GM19438 (cell line): ENCODE results near the gene KRTAP10-10.
"Not testable (repeated sequence)": the region's sequence is repeated elsewhere in the genome, so short reads cannot be mapped to it uniquely, and the experiment has no call there.

Experiments used
- ATAC-seq: cut with Tn5 transposase; IDR thresholded peaks from one replicate; pipeline ENCODE4 v1.9.1; 2021; ENCODE audit warnings: low read depth; ENCODE audit not compliant: unreplicated experiment

Gene KRTAP10-10

DNA sequence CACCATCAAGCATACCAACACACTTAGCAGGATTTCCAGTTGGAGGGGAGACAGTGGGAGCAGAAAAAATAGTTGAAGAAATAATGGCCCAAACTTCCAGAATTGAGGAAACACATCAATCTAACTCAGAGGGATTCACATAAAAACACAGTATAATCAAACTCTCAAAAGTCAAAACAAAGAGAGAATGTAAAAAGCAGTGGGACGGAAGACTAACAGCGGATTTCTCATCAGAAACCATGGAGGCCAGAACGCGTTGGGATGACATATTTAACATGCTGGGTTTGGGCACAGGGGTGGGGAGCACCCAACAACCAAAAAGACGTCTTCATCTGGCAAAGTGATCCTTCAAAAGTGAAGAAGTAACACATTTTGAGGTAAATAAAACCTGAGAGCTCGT lies 17.3 kb upstream of the KRTAP10-10 start:
- no peak for ATAC-seq

DNA sequence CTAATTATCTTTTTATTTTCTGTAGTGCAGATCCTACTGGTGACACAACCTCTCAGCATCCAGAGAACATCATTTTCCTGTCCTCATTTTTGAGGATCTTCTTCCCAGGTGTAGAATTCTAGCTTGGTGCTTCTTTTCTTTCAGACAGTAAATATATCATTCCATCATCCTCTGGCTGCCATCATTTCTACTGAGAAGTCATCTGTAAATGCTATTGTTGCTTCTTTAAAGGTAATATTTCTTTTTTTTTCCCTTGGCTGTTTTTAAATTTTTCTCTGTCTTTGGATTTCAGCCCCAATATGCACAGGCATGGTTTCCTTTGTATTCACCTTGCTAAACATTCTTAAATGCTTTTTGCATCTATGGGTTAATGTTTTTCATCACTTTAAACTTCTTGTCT lies 13.6 kb upstream of the KRTAP10-10 start:
- no peak for ATAC-seq

DNA sequence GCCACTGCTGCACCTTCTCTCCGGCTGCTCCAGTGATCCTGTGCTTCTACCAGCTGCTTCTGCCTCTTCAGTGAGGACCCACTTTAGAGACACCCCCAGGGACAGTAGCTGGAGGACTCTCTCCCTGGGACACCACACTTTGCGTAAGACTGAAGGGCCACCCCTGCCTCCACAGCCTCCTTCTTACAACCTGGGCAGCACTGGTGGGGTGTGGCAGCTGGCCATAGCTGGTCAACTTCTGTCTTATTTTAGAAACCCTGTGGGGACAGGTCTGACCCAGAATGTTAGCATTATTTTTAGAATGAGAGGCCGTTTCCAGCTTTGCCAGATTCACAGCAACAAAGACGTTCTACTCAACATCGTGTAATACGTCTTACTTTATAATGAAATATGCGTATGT lies 11.4 kb upstream of the KRTAP10-10 start:
- no peak for ATAC-seq

DNA sequence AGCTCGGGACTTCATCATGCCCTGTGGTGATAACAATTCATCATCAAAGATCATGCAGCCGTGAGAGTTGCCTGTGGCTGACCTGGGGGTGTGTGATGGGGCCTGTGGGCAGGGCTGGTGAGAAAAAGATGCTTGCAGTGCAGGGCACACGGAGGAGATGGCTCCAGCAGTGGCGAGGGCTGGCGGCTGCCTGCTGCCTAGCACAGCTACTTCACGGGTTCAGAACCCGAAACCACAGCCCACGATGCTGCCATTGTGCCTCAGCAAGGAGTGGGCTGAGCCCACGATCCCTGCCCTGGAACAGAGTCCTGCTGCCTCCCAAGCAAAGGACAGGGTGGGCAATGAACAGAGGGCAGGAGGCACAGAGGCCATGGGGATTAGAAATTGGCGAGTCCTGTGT lies 10.9 kb upstream of the KRTAP10-10 start:
- ATAC-seq, result no peak

DNA sequence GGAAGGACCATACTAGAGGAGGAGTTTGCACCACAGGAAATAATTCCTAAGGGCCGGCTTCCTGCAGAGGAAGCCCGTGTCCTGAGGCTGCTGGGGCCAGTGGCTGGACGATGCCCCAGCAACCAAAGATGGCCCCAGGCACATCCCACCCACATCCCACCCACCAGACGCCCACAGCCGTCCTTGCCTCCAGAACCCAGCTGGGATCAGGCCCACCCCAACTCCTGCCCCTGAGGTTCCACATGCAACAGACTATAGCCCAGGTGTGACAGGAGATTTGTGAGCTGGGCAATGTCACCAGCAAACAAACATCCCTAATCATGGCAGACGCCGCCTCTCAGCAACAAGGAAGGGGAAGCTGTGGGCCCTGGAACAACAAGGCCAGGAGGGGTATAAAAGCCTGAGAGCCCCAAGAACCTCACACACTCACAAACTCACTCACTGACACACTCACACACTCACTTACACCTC lies 10.4 kb upstream of the KRTAP10-10 start, which contains the start of gene KRTAP10-9:
TSS of gene KRTAP10-9 (plus strand) at position 421 of the 471 bp plus-strand sequence. CDS start 79 bp downstream, outside the sequence.
- no peak for ATAC-seq

DNA sequence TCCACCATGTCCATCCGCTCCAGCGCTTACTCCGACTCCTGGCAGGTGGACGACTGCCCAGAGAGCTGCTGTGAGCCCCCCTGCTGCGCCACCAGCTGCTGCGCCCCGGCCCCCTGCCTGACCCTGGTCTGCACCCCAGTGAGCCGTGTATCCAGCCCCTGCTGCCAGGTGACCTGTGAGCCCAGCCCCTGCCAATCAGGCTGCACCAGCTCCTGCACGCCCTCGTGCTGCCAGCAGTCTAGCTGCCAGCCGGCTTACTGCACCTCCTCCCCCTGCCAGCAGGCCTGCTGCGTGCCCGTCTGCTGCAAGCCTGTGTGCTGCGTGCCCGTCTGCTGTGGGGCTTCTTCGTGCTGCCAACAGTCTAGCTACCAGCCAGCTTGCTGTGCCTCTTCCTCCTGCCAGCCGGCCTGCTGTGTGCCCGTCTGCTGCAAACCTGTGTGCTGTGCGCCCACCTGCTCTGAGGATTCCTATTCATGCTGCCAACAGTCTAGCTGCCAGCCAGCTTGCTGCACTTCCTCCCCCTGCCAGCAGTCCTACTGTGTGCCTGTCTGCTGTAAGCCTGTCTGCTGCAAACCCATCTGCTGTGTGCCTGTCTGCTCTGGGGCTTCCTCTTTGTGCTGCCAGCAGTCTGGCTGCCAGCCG lies 9.9 kb upstream of the KRTAP10-10 start:
- ATAC-seq, result not testable (repeated sequence)

DNA sequence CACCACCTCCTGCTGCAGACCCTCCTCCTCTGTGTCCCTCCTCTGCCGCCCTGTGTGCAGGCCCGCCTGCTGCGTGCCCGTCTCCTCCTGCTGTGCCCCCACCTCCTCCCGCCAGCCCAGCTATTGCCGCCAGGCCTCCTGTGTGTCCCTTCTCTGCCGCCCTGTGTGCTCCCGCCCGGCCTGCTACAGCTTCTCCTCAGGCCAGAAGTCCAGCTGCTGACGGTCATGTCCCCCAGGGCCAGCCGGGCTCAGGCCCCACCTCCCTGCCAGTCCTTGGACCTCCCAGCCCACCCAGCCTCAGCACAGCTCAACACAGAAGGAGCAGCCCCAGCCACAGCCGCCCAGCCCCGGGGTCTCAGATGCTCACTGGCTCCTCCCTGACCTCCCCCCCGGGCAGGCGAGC lies 9.3 kb upstream of the KRTAP10-10 start:
- ATAC-seq, result not testable (repeated sequence)

DNA sequence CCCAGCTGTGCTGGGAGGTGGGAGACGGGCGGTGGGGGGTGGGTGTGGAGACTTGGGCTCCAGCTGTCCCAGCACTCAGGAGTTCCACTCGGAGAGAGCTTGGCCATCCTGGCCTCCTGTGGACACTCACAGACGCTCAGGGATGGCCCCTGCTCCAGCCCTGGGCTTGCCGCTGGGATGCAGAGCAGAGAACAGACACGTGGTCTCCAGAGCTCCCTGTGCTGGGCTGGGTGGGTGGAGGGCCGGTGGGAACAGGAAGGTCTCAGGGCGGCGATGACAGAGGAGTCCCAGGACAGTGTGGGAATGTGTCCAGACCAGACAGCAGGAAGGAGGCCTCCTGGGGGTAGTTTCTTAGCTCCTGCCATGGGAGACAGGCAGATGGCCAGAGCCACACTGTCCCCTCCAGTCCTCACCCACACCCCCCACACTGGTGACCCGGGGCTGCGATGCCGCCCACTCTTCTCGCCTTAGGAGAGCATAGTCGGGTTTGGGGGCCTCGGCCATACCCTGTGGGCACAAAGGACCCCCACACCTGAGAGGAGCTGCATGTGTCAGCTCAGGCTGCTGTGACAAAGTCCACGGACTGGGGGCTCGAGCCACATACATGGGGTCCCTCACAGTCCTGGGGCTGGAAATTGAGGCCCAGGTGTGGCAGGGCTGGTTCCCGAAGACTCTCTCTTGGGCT lies 8.3 kb upstream of the KRTAP10-10 start:
- no peak for ATAC-seq

DNA sequence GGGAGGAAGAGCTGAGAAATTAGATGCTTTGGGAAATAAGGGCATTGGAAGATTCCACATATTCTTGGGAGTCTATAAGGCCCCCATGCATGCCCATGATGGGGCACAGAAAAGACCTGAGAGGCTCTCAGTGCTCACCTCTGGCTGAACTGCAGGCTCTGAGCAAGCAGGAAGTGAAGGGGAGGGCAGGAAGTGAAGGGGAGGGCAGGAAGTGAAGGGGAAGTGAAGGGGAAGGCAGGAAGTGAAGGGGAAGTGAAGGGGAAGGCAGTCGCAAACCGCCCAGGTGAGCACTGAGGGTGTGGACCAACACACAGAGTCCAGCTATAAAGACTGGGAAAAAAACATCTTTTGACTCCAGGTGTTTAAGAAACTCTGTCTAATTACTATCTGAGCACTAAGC lies 6.7 kb upstream of the KRTAP10-10 start:
- no peak for ATAC-seq

DNA sequence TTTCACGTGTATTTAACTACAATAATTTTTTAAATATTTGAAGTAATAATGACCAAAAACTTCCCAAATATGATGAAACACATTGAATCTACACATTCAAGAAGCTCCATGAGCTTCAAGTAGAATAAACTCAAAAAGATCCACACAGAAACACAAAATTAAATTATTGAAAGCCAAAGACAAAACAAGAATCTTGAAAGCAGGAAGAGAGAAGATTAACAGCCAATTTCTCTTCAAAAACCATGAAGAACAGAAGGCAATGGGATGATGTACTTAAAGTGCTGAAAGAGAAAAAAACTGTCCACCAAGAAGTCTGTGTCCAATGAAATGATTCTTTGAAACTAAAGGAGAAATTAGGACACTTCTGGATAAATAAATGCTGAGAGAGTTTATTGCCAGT lies 5.1 kb upstream of the KRTAP10-10 start:
- ATAC-seq, result no peak

DNA sequence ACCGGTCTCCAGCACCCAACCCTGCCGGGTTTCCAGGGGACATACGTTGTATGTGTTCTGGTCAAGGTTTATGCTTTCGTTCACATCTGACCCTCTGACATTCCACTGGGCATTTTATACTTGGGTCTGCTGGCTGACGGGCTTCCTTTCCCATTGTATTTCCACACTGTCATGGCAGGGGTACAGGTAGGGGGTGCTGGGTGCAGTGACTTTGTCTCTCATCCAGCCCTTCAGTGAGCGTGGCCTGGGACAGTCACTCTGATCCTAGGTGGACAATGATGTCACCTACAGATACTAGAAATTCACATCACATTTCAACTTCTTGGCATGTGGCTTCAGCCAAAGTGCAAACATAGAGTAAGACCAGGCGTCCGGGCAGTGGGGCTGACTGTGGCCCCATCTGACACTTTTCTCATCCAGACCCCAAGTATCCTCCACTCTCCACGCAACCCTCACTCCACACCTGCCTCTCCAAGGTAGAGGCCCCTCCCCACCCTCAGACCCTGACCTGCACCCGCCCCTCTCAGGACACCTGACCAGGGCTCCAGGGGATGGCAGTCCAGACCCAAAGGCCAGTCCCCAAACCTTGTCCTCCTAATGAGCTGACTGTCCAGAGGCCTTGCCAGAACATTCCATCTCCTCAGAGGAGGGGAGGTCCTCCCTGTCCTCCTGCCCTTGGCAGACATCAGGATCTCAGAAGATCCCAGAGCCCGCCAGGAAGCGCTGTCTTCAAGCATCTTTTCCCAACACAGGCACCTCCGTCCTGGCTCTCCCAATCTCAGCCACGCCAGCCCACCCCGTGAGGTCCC lies 743 bp upstream of the KRTAP10-10 start:
- no peak for ATAC-seq

DNA sequence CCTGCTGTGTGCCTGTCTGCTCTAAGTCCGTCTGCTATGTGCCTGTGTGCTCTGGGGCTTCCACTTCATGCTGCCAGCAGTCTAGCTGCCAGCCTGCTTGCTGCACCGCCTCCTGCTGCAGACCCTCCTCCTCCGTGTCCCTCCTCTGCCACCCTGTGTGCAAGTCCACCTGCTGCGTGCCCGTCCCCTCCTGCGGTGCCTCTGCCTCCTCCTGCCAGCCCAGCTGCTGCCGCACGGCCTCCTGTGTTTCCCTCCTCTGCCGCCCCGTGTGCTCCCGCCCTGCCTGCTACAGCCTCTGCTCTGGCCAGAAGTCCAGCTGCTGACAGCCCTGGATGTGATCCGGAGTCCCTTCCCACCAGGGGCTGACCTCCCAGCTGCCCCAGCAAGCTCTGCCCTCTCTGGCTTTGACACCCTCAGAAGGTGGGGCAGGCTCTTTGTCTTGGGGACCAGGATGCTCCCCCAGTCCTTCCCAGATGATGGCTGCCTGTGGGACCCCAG lies 744 bp downstream of the KRTAP10-10 start:
- ATAC-seq, result not testable (repeated sequence)

DNA sequence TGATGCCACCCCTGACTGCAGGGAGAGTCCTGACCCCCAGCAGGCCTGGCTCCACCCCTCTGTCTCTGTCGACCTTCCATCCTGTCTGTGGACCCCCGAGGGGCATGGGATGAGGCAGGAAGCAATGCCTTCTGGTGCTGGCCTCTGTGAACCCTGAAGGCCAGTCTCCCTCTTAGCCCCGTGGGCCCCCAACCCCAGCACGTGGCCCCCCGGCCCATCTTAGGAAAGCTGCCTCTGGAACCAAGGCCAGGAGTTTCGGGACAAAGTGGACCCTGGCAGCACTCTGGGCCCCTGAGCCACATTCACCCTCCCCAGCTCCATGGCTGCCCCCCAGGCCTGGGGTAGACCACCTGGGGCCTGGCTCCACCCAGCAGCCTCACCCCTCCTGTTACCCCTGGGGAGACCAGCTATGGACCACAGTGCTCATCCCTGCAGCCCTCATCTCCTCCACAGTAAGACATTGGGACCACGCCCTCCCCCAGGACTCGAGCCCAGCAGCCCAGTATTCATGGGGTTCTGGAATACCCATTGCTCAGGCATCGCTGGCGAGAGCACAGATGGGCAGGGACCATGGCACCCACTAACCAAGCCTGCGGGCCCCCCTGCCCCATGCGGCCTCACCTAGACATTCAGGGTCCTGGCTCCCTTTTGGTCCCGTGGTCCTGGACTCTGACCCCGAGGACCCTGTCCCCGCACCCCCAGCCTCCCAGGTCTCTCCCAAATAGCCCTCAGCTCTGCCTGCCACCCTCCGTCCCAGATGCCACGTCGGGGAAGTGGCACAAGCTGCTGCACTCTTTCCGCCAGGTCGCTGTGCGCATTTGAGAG lies 1.6 kb downstream of the KRTAP10-10 start:
- not testable (repeated sequence) for ATAC-seq

DNA sequence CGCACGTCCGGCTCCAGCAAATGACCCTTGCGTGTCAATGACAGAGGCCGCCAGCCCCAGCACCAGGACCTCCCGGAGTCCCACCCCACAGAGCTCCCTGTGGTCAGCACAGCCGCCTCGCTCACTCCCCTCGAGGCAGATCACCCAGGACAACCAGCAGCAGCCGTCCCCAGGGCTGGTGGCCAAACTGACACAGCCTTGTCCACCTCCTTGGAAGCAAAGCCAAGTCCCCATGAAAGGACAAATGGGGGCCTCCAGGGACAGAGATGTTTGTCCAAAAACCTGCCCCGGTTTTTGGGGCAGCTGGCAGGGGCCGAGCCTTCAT lies 2.1 kb downstream of the KRTAP10-10 start:
- ATAC-seq, result no peak

DNA sequence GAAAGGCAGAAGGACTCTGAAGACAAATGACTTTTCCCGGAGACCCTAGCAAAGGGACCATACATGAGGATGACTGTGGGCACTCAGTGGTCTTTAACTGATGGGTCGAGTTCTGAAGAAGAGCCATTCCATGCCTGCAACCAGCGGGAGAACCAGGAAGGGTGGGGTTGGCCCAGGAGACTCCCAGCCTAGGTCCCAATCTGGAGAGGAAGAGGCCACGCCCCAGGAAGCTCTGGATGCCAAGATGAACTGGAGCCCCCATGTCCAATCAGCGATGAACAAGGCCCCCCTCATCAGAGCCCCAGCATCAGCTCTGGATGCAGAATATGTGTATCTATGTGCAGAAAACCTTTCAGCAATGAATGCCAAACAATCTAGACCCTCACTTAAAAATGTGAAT lies 3.6 kb downstream of the KRTAP10-10 start:
- ATAC-seq, result no peak

DNA sequence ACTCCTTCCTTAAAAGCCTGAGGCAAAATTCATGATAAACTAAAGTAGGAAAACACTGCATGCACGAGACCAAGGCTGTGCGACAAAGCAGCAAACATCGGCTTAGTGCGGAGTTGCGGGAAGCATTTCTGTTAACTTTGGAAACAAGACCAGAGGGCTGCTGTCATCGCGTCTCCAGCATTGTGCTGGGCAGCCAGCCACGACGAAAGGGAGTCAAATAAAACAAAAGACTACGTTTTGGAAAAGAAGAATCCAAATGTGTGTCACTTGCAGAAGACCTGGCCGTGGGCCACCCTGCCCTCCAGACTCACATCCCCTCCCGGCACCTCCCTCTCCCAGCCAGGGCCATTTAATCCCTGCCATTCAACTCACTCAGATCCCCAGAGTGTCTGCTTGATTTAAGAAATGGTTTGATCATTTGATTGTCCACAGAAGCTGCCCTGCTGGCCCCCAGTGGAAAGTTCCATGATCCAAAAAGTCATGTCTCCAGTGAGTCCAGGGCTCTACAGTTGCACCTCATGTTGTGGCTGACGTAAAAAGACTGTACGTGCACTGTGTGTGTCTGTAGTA lies 6.7 kb downstream of the KRTAP10-10 start:
- no peak for ATAC-seq

DNA sequence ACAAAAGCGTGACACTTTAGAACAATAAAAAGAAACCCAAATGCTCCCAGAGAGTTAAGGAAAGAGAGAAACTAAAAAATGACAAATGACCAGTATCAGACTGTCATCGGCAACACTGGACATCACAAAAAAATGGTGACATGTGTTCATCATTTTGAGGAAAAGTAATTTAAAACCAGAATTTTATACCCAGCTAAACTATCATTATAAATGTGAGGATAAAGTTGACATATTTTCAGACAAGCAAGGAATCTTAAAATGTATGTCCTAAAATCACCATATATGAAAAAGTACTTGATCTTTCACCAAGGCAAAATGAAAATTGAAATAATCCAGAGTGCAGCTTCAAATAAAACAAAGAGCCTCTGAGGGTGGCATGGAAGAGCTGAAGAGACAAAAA lies 7.7 kb downstream of the KRTAP10-10 start:
- ATAC-seq, result no peak

DNA sequence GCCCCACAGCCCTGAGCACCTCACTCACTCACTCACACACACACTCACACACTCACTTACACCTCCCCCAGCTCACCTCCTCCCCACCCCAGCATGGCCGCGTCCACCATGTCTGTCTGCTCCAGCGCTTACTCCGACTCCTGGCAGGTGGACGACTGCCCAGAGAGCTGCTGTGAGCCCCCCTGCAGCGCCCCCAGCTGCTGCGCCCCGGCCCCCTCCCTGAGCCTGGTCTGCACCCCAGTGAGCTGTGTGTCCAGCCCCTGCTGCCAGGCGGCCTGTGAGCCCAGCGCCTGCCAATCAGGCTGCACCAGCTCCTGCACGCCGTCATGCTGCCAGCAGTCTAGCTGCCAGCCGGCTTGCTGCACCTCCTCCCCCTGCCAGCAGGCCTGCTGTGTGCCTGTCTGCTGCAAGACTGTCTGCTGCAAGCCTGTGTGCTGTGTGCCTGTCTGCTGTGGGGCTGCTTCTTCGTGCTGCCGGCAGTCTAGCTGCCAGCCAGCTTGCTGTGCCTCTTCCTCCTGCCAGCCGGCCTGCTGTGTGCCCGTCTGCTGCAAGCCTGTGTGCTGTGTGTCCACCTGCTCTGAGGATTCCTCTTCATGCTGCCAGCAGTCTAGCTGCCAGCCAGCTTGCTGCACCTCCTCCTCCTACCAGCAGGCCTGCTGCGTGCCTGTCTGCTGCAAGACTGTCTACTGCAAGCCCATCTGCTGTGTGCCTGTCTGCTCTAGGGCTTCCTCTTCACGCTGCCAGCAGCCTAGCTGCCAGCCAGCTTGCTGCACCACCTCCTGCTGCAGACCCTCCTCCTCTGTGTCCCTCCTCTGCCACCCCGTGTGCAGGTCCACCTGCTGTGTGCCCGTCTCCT lies 9.4 kb downstream of the KRTAP10-10 start, which contains the start of gene KRTAP10-11:
TSS of gene KRTAP10-11 (plus strand) at position 49 of the 856 bp plus-strand sequence. CDS start at position 94, 45 bp downstream.
- ATAC-seq, result not testable (repeated sequence)

DNA sequence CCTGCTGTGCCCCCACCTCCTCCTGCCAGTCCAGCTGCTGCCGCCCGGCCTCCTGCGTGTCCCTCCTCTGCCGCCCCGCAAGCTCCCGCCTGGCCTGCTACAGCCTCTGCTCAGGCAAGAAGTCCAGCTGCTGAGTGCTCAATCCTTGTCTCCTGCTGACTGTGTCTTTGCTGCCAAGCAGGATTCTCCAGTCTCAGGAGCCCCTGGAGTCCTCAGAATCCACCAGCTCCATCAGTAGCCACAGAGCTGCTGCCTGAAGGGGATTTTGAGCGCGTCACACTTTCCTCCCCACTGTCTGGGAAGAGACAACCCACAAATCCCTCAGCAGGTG lies 10.0 kb downstream of the KRTAP10-10 start:
- ATAC-seq, result no peak
